ENCODE measurements around the gene PCSK2.

GRCh38 chr20:17236766-17237165, 9.9 kb downstream of the PCSK2 start:
- TF ChIP-seq, protein P1, sequence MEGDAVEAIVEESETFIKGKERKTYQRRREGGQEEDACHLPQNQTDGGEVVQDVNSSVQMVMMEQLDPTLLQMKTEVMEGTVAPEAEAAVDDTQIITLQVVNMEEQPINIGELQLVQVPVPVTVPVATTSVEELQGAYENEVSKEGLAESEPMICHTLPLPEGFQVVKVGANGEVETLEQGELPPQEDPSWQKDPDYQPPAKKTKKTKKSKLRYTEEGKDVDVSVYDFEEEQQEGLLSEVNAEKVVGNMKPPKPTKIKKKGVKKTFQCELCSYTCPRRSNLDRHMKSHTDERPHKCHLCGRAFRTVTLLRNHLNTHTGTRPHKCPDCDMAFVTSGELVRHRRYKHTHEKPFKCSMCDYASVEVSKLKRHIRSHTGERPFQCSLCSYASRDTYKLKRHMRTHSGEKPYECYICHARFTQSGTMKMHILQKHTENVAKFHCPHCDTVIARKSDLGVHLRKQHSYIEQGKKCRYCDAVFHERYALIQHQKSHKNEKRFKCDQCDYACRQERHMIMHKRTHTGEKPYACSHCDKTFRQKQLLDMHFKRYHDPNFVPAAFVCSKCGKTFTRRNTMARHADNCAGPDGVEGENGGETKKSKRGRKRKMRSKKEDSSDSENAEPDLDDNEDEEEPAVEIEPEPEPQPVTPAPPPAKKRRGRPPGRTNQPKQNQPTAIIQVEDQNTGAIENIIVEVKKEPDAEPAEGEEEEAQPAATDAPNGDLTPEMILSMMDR (IDR thresholded peaks at IDR 0.05 in 4 of 5, conservative IDR thresholded peaks at IDR 0.05 in 1 of 5), result no peak
- no peak for TF ChIP-seq POLR2A (IDR thresholded peaks at IDR 0.05)
